KOPT-K1 (cell line): Measurements from ENCODE around the gene ABLIM1.

Source experiments
- H3K27ac ChIP-seq: fragments of 200-600 bp; sonication (generic); 2 replicates; pipeline ENCODE4 v1.5.1; 2016; ENCODE audit warnings: antibody characterized with exemption, mild to moderate bottlenecking, low read depth, low read length; ENCODE audit not compliant: poor library complexity, severe bottlenecking
- H3K36me3 ChIP-seq: fragments of 200-600 bp; sonication (generic); 2 replicates; pipeline ENCODE4 v1.5.1; 2017; ENCODE audit warnings: antibody characterized with exemption, mild to moderate bottlenecking, low read length, moderate library complexity; ENCODE audit not compliant: insufficient read depth
- H3K9me3 ChIP-seq: fragments of 200-600 bp; sonication (generic); 2 replicates; pipeline ENCODE4 v1.5.1; 2017; ENCODE audit warnings: antibody characterized with exemption, low read length, mild to moderate bottlenecking; ENCODE audit not compliant: insufficient read depth, poor library complexity, severe bottlenecking

The ABLIM1 gene

GRCh38 chr10:114506871-114507385 is 151.1 kb downstream of the ABLIM1 start:
- H3K36me3 ChIP-seq = no peaks in the 10 kb centered on the region
- no peak overlapping the region for H3K27ac ChIP-seq
- H3K9me3 ChIP-seq = no peaks in the 10 kb centered on the region

GRCh38 chr10:114504769-114505579 is 153.1 kb downstream of the ABLIM1 start:
- H3K36me3 ChIP-seq = no peaks in the 10 kb centered on the region
- no peaks in the 10 kb centered on the region for H3K9me3 ChIP-seq
- H3K27ac ChIP-seq = no peak overlapping the region

- no peaks in the 10 kb centered on the region for H3K9me3 ChIP-seq
- H3K36me3 ChIP-seq = no peaks in the 10 kb centered on the region
- no peak overlapping the region for H3K27ac ChIP-seq
These were observed 156.0 kb downstream of the ABLIM1 start for GRCh38 chr10:114502074-114502473.

- Histone ChIP-seq H3K27ac (no peak overlapping the region), H3K9me3 (no peaks in the 10 kb centered on the region), H3K36me3 (no peaks in the 10 kb centered on the region)
These were observed 156.4 kb downstream of the ABLIM1 start for GRCh38 chr10:114501650-114502049.

GRCh38 chr10:114500643-114501042 is 157.4 kb downstream of the ABLIM1 start:
- H3K27ac ChIP-seq = no peak overlapping the region
- H3K9me3 ChIP-seq = no peaks in the 10 kb centered on the region
- no peaks in the 10 kb centered on the region for H3K36me3 ChIP-seq

GRCh38 chr10:114499630-114500190 is 158.4 kb downstream of the ABLIM1 start:
- Histone ChIP-seq H3K27ac (no peak overlapping the region), H3K9me3 (no peaks in the 10 kb centered on the region), H3K36me3 (peaks cover 5% of the 10 kb centered on the region; the same call in 1 of the 2 replicates)

GRCh38 chr10:114499116-114499515 is 159.0 kb downstream of the ABLIM1 start:
- H3K9me3 ChIP-seq = no peaks in the 10 kb centered on the region
- no peak overlapping the region for H3K27ac ChIP-seq
- peaks cover 5% of the 10 kb centered on the region; the same call in 1 of the 2 replicates for H3K36me3 ChIP-seq

GRCh38 chr10:114498413-114499111 is 159.5 kb downstream of the ABLIM1 start:
- H3K27ac ChIP-seq = no peak overlapping the region
- H3K9me3 ChIP-seq = no peaks in the 10 kb centered on the region
- H3K36me3 ChIP-seq = peaks cover 5% of the 10 kb centered on the region; the same call in 1 of the 2 replicates

- Histone ChIP-seq H3K36me3 (peaks cover 5% of the 10 kb centered on the region; the same call in 1 of the 2 replicates), H3K9me3 (no peaks in the 10 kb centered on the region), H3K27ac (no peak overlapping the region)
These were observed 162.8 kb downstream of the ABLIM1 start for GRCh38 chr10:114495303-114495702.

- Histone ChIP-seq H3K36me3 (peaks cover 5% of the 10 kb centered on the region; the same call in 1 of the 2 replicates), H3K9me3 (no peaks in the 10 kb centered on the region), H3K27ac (peak overlapping the region; percentile 36)
These were observed 165.6 kb downstream of the ABLIM1 start for GRCh38 chr10:114492351-114493037.

GRCh38 chr10:114491933-114492332 is 166.1 kb downstream of the ABLIM1 start:
- peaks cover 5% of the 10 kb centered on the region; the same call in 1 of the 2 replicates for H3K36me3 ChIP-seq
- peak overlapping the region; percentile 36 for H3K27ac ChIP-seq
- H3K9me3 ChIP-seq = no peaks in the 10 kb centered on the region

GRCh38 chr10:114491419-114491818 is 166.7 kb downstream of the ABLIM1 start:
- peaks cover 5% of the 10 kb centered on the region; the same call in 1 of the 2 replicates for H3K36me3 ChIP-seq
- no peak overlapping the region for H3K27ac ChIP-seq
- no peaks in the 10 kb centered on the region for H3K9me3 ChIP-seq

GRCh38 chr10:114489521-114490310 is 168.4 kb downstream of the ABLIM1 start:
- Histone ChIP-seq H3K36me3 (no peaks in the 10 kb centered on the region; the same call in 1 of the 2 replicates), H3K27ac (no peak overlapping the region), H3K9me3 (no peaks in the 10 kb centered on the region)
